ENCODE data around the gene TNFSF12. TPM values are rescaled to one million over a fixed set of nuclear protein-coding genes. Genes with fewer than 3 reads are reported as not detected.

Gene TNFSF12
- polyA plus RNA-seq, 1 donor (not counting 4 experiments of a cell fraction or from before 2014, with no cell fraction given), result 1.0 TPM

DNA sequence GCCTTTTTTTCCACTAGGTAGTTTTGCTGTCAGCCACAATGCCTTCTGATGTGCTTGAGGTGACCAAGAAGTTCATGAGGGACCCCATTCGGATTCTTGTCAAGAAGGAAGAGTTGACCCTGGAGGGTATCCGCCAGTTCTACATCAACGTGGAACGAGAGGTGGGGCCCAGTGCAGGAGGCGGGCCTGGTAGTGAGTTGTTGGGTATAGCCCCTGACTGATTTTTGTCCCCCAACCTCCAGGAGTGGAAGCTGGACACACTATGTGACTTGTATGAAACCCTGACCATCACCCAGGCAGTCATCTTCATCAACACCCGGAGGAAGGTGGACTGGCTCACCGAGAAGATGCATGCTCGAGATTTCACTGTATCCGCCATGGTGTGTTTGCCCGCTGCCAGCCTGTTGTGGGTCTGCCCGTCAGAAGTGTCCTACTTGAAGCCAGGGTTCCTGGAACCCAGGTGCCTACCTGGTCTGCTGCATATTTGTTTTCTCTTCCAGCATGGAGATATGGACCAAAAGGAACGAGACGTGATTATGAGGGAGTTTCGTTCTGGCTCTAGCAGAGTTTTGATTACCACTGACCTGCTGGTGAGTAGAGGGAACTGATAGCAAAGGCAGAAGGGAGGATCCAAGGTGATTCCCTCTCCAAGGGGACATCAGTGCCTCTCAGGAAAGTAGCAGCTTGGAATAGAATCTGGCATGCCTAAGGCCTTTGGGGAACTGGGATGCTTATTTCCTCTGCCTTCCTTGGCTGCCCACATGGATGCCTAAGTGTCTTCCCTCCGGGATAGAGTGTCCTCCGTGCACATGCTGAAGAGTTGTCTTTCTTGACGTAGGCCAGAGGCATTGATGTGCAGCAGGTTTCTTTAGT lies 28.7 kb downstream of the TNFSF12 start:
- no peak for DNase-seq (ENCODE audit: low read depth, low spot score)
- TF ChIP-seq EZH2 (IDR thresholded peaks at IDR 0.05; ENCODE audit: low read length), result no peak
- TF ChIP-seq, protein P1, sequence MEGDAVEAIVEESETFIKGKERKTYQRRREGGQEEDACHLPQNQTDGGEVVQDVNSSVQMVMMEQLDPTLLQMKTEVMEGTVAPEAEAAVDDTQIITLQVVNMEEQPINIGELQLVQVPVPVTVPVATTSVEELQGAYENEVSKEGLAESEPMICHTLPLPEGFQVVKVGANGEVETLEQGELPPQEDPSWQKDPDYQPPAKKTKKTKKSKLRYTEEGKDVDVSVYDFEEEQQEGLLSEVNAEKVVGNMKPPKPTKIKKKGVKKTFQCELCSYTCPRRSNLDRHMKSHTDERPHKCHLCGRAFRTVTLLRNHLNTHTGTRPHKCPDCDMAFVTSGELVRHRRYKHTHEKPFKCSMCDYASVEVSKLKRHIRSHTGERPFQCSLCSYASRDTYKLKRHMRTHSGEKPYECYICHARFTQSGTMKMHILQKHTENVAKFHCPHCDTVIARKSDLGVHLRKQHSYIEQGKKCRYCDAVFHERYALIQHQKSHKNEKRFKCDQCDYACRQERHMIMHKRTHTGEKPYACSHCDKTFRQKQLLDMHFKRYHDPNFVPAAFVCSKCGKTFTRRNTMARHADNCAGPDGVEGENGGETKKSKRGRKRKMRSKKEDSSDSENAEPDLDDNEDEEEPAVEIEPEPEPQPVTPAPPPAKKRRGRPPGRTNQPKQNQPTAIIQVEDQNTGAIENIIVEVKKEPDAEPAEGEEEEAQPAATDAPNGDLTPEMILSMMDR (optimal IDR thresholded peaks at IDR 0.05 in 1 of 3, IDR thresholded peaks at IDR 0.05 in 1 of 3, conservative IDR thresholded peaks at IDR 0.05 in 1 of 3; ENCODE audit: extremely low read depth in 1 of 3, insufficient read depth in 2 of 3, low read length in 3 of 3), result no peak
- H3K9me3 ChIP-seq (ENCODE audit: control insufficient read depth, low read depth, low read length), result no peaks in the 10 kb centered on the region
- no peak overlapping the region for H3K4me2 ChIP-seq (ENCODE audit: control insufficient read depth, extremely low read depth, insufficient read depth, low read depth, low read length)
- no peak for FAIRE-seq
- peaks cover 54% of the 10 kb centered on the region for H4K20me1 ChIP-seq (ENCODE audit: control insufficient read depth, extremely low read depth, insufficient read depth, low read length)
- H3K27ac ChIP-seq (ENCODE audit: control insufficient read depth, insufficient read depth, low read length), result no peak overlapping the region
- no peak overlapping the region for H3K9ac ChIP-seq (ENCODE audit: control insufficient read depth, extremely low read depth, insufficient read depth, low read length)
- peaks cover 3% of the 10 kb centered on the region for H3K9me1 ChIP-seq (ENCODE audit: control insufficient read depth, extremely low read depth, insufficient read depth, low read length)
- H3K36me3 ChIP-seq (ENCODE audit: control insufficient read depth in 2 of 2, extremely low read depth in 1 of 2, insufficient read depth in 2 of 2, low read length in 2 of 2), result peaks cover 30 to 56% of the 10 kb centered on the region in 2 experiments
- H3K79me2 ChIP-seq (ENCODE audit: control insufficient read depth, insufficient read depth, low read length), result peaks cover 56% of the 10 kb centered on the region
- no peak overlapping the region for H2AFZ ChIP-seq (ENCODE audit: control insufficient read depth, low read length)
- dilution Hi-C loops (cut with MboI; ENCODE audit: extremely low pct_ligation_motif_present, low sequenced_read_pairs), result no loop called here
- no peaks in the 10 kb centered on the region for H3K27me3 ChIP-seq (ENCODE audit: control insufficient read depth, extremely low read depth, insufficient read depth, low read length)
- H3K4me1 ChIP-seq (ENCODE audit: control insufficient read depth, extremely low read depth, insufficient read depth, low read length), result peaks cover 52% of the 10 kb centered on the region
- H3K4me3 ChIP-seq (ENCODE audit: control insufficient read depth in 2 of 3, extremely low read depth in 1 of 3, insufficient read depth in 2 of 3, low read depth in 1 of 3, low read length in 3 of 3), result no peak overlapping the region

DNA sequence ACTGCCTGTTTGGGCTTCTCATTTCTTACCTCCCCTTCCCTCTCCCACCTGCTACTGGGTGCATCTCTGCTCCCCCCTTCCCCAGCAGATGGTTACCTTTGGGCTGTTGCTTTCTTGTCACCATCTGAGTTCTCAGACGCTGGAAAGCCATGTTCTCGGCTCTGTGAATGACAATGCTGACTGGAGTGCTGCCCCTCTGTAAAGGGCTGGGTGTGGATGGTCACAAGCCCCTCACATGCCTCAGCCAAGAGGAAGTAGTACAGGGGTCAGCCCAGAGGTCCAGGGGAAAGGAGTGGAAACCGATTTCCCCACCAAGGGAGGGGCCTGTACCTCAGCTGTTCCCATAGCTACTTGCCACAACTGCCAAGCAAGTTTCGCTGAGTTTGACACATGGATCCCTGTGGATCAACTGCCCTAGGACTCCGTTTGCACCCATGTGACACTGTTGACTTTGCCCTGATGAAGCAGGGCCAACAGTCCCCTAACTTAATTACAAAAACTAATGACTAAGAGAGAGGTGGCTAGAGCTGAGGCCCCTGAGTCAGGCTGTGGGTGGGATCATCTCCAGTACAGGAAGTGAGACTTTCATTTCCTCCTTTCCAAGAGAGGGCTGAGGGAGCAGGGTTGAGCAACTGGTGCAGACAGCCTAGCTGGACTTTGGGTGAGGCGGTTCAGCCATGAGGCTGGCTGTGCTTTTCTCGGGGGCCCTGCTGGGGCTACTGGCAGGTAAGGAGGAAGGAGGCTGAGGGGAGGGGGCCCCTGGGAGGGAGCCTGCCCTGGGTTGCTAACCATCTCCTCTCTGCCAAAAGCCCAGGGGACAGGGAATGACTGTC lies 30.4 kb downstream of the TNFSF12 start, which contains the start of gene CD68:
TSS of gene CD68 (plus strand) at position 638 of the 833 bp plus-strand sequence. CDS start at position 678, 40 bp downstream.
- no peak for DNase-seq (ENCODE audit: low read depth, low spot score)
- H3K27me3 ChIP-seq (ENCODE audit: control insufficient read depth, extremely low read depth, insufficient read depth, low read length), result no peaks in the 10 kb centered on the region
- peaks cover 27 to 51% of the 10 kb centered on the region in 2 experiments for H3K36me3 ChIP-seq (ENCODE audit: control insufficient read depth in 2 of 2, extremely low read depth in 1 of 2, insufficient read depth in 2 of 2, low read length in 2 of 2)
- no peak within 1 kb of the TSS for H2AFZ ChIP-seq (ENCODE audit: control insufficient read depth, low read length)
- peaks cover 49% of the 10 kb centered on the region for H4K20me1 ChIP-seq (ENCODE audit: control insufficient read depth, extremely low read depth, insufficient read depth, low read length)
- FAIRE-seq, result peak; percentile 86
- H3K9me3 ChIP-seq (ENCODE audit: control insufficient read depth, low read depth, low read length), result no peaks in the 10 kb centered on the region
- TF ChIP-seq EZH2 (IDR thresholded peaks at IDR 0.05; ENCODE audit: low read length), result no peak
- TF ChIP-seq, protein P1 (optimal IDR thresholded peaks at IDR 0.05 in 1 of 3, IDR thresholded peaks at IDR 0.05 in 1 of 3, conservative IDR thresholded peaks at IDR 0.05 in 1 of 3; ENCODE audit: extremely low read depth in 1 of 3, insufficient read depth in 2 of 3, low read length in 3 of 3), result no peak
- peaks cover 40% of the 10 kb centered on the region for H3K79me2 ChIP-seq (ENCODE audit: control insufficient read depth, insufficient read depth, low read length)
- peaks cover 57% of the 10 kb centered on the region for H3K4me1 ChIP-seq (ENCODE audit: control insufficient read depth, extremely low read depth, insufficient read depth, low read length)
- H3K4me3 ChIP-seq (ENCODE audit: control insufficient read depth in 2 of 3, extremely low read depth in 1 of 3, insufficient read depth in 2 of 3, low read depth in 1 of 3, low read length in 3 of 3), result no peak within 1 kb of the TSS
- H3K9me1 ChIP-seq (ENCODE audit: control insufficient read depth, extremely low read depth, insufficient read depth, low read length), result peaks cover 3% of the 10 kb centered on the region
- peak within 1 kb of the TSS; percentile 46 for H3K4me2 ChIP-seq (ENCODE audit: control insufficient read depth, extremely low read depth, insufficient read depth, low read depth, low read length)
- H3K9ac ChIP-seq (ENCODE audit: control insufficient read depth, extremely low read depth, insufficient read depth, low read length), result peak within 1 kb of the TSS; percentile 55
- dilution Hi-C loops (cut with MboI; ENCODE audit: extremely low pct_ligation_motif_present, low sequenced_read_pairs), result no loop called here
- peak within 1 kb of the TSS; percentile 82 for H3K27ac ChIP-seq (ENCODE audit: control insufficient read depth, insufficient read depth, low read length)
